Lung (tissue), 12 donors: ENCODE data around the gene KRTAP10-11. TPM values are rescaled to one million over a fixed set of nuclear protein-coding genes. Genes with fewer than 3 reads are reported as not detected.

Source experiments
- ATAC-seq: fragments of 200-7000 bp; cut with Tn5 transposase; one replicate; pipeline ENCODE4 v1.9.1; 2020; ENCODE audit warnings: moderate number of reproducible peaks; ENCODE audit not compliant: insufficient read depth, low FRiP score
- DNase-seq, 3 donors: peaks; one replicate each; pipeline ENCODE4 v3.0.0-alpha.2; 2013 to 2017
- H3K27ac ChIP-seq, 2 donors: one replicate each; pipeline ENCODE4 v1.5.1; 2013; ENCODE audit warnings: mild to moderate bottlenecking in 2 of 2, moderate library complexity in 2 of 2, control low read depth in 1 of 2, inconsistent platforms in 1 of 2, low read depth in 1 of 2, low read length in 1 of 2
- H3K27me3 ChIP-seq, 3 donors: one replicate each; pipeline ENCODE4 v1.5.1; 2013; ENCODE audit warnings: low read length in 2 of 3; ENCODE audit not compliant: control insufficient read depth in 3 of 3, insufficient read depth in 3 of 3
- H3K36me3 ChIP-seq, 4 donors: one replicate each; pipeline ENCODE4 v1.5.1; 2013; ENCODE audit warnings: low read length in 4 of 4, mild to moderate bottlenecking in 1 of 4, moderate library complexity in 1 of 4; ENCODE audit not compliant: control insufficient read depth in 4 of 4, insufficient read depth in 4 of 4
- H3K4me1 ChIP-seq, 5 donors: one replicate each; pipeline ENCODE4 v1.5.1; 2013; ENCODE audit warnings: low read length in 5 of 5, mild to moderate bottlenecking in 2 of 5, moderate library complexity in 1 of 5; ENCODE audit not compliant: control insufficient read depth in 5 of 5, insufficient read depth in 5 of 5
- H3K4me3 ChIP-seq: one replicate; pipeline ENCODE4 v1.5.1; 2013; ENCODE audit warnings: mild to moderate bottlenecking, control low read depth, moderate library complexity
- H3K9ac ChIP-seq, 2 donors: one replicate each; pipeline ENCODE4 v1.5.1; 2013; ENCODE audit warnings: low read length in 2 of 2, control low read depth in 1 of 2; ENCODE audit not compliant: insufficient read depth in 1 of 2
- H3K9me3 ChIP-seq, 4 donors: one replicate each; pipeline ENCODE4 v1.5.1; 2013; ENCODE audit warnings: low read length in 3 of 4, mild to moderate bottlenecking in 1 of 4, moderate library complexity in 1 of 4; ENCODE audit not compliant: control insufficient read depth in 4 of 4, insufficient read depth in 3 of 4
- CTCF ChIP-seq: IDR thresholded peaks from 2 replicates; pipeline ENCODE4 v1.5.1; 2012; ENCODE audit warnings: mild to moderate bottlenecking; ENCODE audit errors: control extremely low read depth, extremely low read depth
- WGBS, 2 donors: extraction: QIAGEN DNeasy Blood & Tissue Kit; methylation state at CpG; one replicate each; pipeline ENCODE4 v1.1.7; 2013; 5-methylcytosine and 5-hydroxymethylcytosine counted together
- polyA plus RNA-seq, 2 donors: library from polyadenylated mRNA; stranded (reverse); fragments of 200-250 nt; gene quantifications; one replicate each; pipeline ENCODE4 v1.2.1, GENCODE V29; 2013
- total RNA-seq, 2 donors: library from RNA; depleted of rRNA in 1 of 2; stranded (reverse); fragments of >200 nt in 1 of 2; gene quantifications; one replicate each; pipeline ENCODE4 v1.2.1, GENCODE V29; 2014 to 2021
- donor health status: control.
- donor health status: control.
- donor health status: Bipolar disorder and iron deficiency.
- donor health status: healthy.
- donor health status: DM: yes; HTN: yes; CAD: no.

Gene KRTAP10-11
- total and polyA plus RNA-seq, 4 donors = not detected

GRCh38 chr21:44618909-44619308 is 27.3 kb upstream of the KRTAP10-11 start:
- DNase-seq = no peak

GRCh38 chr21:44619886-44620285 is 26.3 kb upstream of the KRTAP10-11 start:
- Histone ChIP-seq H3K4me3 (no peak overlapping the region), H3K9ac (no peak overlapping the region), H3K9me3 (peaks cover 0 to 10% (median 7%) of the 10 kb centered on the region in 4 donors), H3K4me1 (no peaks in the 10 kb centered on the region), H3K36me3 (no peaks in the 10 kb centered on the region), H3K27me3 (no peaks in the 10 kb centered on the region), H3K27ac (no peak overlapping the region)
- no peak for ATAC-seq
- TF ChIP-seq CTCF = no peak
- DNase-seq = no peak
- 89 to 94% methylated on average over 6 of the region's 6 CpGs for WGBS, 2 donors

More at GRCh38 chr21:44618909-44619308, 27.3 kb upstream of the KRTAP10-11 start:
- no peaks in the 10 kb centered on the region for H3K27me3 ChIP-seq
- H3K4me1 ChIP-seq = no peaks in the 10 kb centered on the region
- WGBS, 2 donors = 53 to 61% methylated on average over 3 of the region's 3 CpGs
- peaks cover 0 to 10% (median 3%) of the 10 kb centered on the region in 4 donors for H3K9me3 ChIP-seq
- no peaks in the 10 kb centered on the region for H3K36me3 ChIP-seq
- no peak overlapping the region for H3K9ac ChIP-seq
- TF ChIP-seq CTCF = no peak
- ATAC-seq = no peak
- H3K27ac ChIP-seq = no peak overlapping the region
- H3K4me3 ChIP-seq = no peak overlapping the region

GRCh38 chr21:44623575-44623974 is 22.6 kb upstream of the KRTAP10-11 start:
- H3K27me3 ChIP-seq = no peaks in the 10 kb centered on the region
- peaks cover 0 to under 1% (median 0%) of the 10 kb centered on the region in 5 donors for H3K4me1 ChIP-seq
- H3K9me3 ChIP-seq = peaks cover 0 to 13% (median 7%) of the 10 kb centered on the region in 4 donors
- DNase-seq (no peak), ATAC-seq (no peak)
- no peak overlapping the region for H3K27ac ChIP-seq
- H3K4me3 ChIP-seq = no peak overlapping the region
- no peak overlapping the region for H3K9ac ChIP-seq
- H3K36me3 ChIP-seq = no peaks in the 10 kb centered on the region
- TF ChIP-seq CTCF = no peak

GRCh38 chr21:44625756-44626155 is 20.5 kb upstream of the KRTAP10-11 start:
- TF ChIP-seq CTCF = no peak
- no peak overlapping the region for H3K27ac ChIP-seq
- DNase-seq = no peak
- ATAC-seq = no peak
- H3K36me3 ChIP-seq = no peaks in the 10 kb centered on the region
- no peaks in the 10 kb centered on the region for H3K27me3 ChIP-seq
- WGBS, 2 donors = 92% methylated on average over 7 of the region's 7 CpGs
- H3K4me1 ChIP-seq = peaks cover 0 to 2% (median 0%) of the 10 kb centered on the region in 5 donors
- H3K9ac ChIP-seq = no peak overlapping the region
- no peak overlapping the region for H3K4me3 ChIP-seq
- peaks cover 0 to 15% (median 9%) of the 10 kb centered on the region in 4 donors for H3K9me3 ChIP-seq
